Gastrocnemius medialis (tissue), 4 donors: ENCODE measurements around the gene ASIC4.

Experiments
- CTCF ChIP-seq, 5 experiments: fragments of 450-650 bp in 3 of 5; fragments of 200-600 bp in 2 of 5; sonication (generic) in 2 of 5; IDR thresholded peaks in 4 of 5; conservative IDR thresholded peaks in 1 of 5; 1 replicate in 4 of 5; 2 replicates in 1 of 5; pipeline ENCODE4 v1.5.1; 2016 to 2019; ENCODE audit warnings: antibody characterized with exemption in 5 of 5, mild to moderate bottlenecking in 3 of 5, moderate library complexity in 3 of 5
- POLR2A ChIP-seq, 2 donors: fragments of 450-650 bp; IDR thresholded peaks; one replicate each; pipeline ENCODE4 v1.6.1; 2017; ENCODE audit warnings: antibody characterized with exemption in 2 of 2, mild to moderate bottlenecking in 2 of 2, moderate library complexity in 2 of 2

GRCh38 chr2:219565130-219566080 is 51.1 kb downstream of the ASIC4 start:
- TF ChIP-seq POLR2A (IDR thresholded peaks at IDR 0.05) (no peak), CTCF (IDR thresholded peaks at IDR 0.05 in 4 of 5, conservative IDR thresholded peaks at IDR 0.05 in 1 of 5) (no peak)
